ENCODE measurements around the gene DCST1.

The DCST1 gene

GRCh38 chr1:154996966-154997701 lies 36.5 kb upstream of the DCST1 start:
- Mint-ChIP-seq H3K27ac (peak overlapping the region in 1 of 2 donors; percentile 45), H3K9me3 (no peaks in the 10 kb centered on the region), H3K27me3 (no peaks in the 10 kb centered on the region), H3K4me3 (no peak overlapping the region), H3K36me3 (ENCODE audit: insufficient read depth) (peaks cover 19% of the 10 kb centered on the region), H3K4me1 (ENCODE audit: low read depth in 2 of 2) (peaks cover 17 to 21% of the 10 kb centered on the region in 2 donors)
- ATAC-seq (replicated peaks): no peak
- DNase-seq: no peak

GRCh38 chr1:154998201-154998780 lies 35.3 kb upstream of the DCST1 start:
- Mint-ChIP-seq H3K27ac (no peak overlapping the region), H3K36me3 (ENCODE audit: insufficient read depth) (peaks cover 21% of the 10 kb centered on the region), H3K27me3 (no peaks in the 10 kb centered on the region), H3K9me3 (no peaks in the 10 kb centered on the region), H3K4me3 (peak overlapping the region; percentile 31 to 97), H3K4me1 (ENCODE audit: low read depth in 2 of 2) (peaks cover 17 to 21% of the 10 kb centered on the region in 2 donors)
- no peak for ATAC-seq (replicated peaks)
- DNase-seq: no peak

- Mint-ChIP-seq H3K4me1 (ENCODE audit: low read depth in 2 of 2) (peaks cover 23 to 26% of the 10 kb centered on the region in 2 donors), H3K4me3 (peak overlapping the region; percentile 96 to 97), H3K27ac (peak overlapping the region; percentile 75 to 88), H3K9me3 (no peaks in the 10 kb centered on the region), H3K36me3 (ENCODE audit: insufficient read depth) (peaks cover 21% of the 10 kb centered on the region), H3K27me3 (no peaks in the 10 kb centered on the region)
- DNase-seq: peak; percentile 50 to 55 (median 50)
- peak; percentile 3 for ATAC-seq (replicated peaks)
These were observed 34.6 kb upstream of the DCST1 start for GRCh38 chr1:154998818-154999570.

- ATAC-seq (replicated peaks): no peak
- Mint-ChIP-seq H3K4me3 (peak overlapping the region; percentile 96 to 97), H3K4me1 (ENCODE audit: low read depth in 2 of 2) (peaks cover 29 to 34% of the 10 kb centered on the region in 2 donors), H3K9me3 (no peaks in the 10 kb centered on the region), H3K27me3 (no peaks in the 10 kb centered on the region), H3K36me3 (ENCODE audit: insufficient read depth) (peaks cover 21% of the 10 kb centered on the region), H3K27ac (peak overlapping the region; percentile 74 to 88)
- DNase-seq: peak in 1 of 3 experiments; percentile 25
These were observed 33.8 kb upstream of the DCST1 start for GRCh38 chr1:154999571-155000410.

- Mint-ChIP-seq H3K27me3 (no peaks in the 10 kb centered on the region), H3K4me1 (ENCODE audit: low read depth in 2 of 2) (peaks cover 29 to 37% of the 10 kb centered on the region in 2 donors)
- DNase-seq: peak in 1 of 3 experiments; percentile 32
These were observed 33.3 kb upstream of the DCST1 start for GRCh38 chr1:155000411-155000725.

GRCh38 chr1:155000726-155001424 lies 32.7 kb upstream of the DCST1 start:
- peak overlapping the region; percentile 86 to 88 for H3K27ac Mint-ChIP-seq
- peaks cover 21% of the 10 kb centered on the region for H3K36me3 Mint-ChIP-seq (ENCODE audit: insufficient read depth)
- peaks cover 29 to 42% of the 10 kb centered on the region in 2 donors for H3K4me1 Mint-ChIP-seq (ENCODE audit: low read depth in 2 of 2)
- peak; percentile 61 to 67 (median 63) for DNase-seq
- peak; percentile 32 for ATAC-seq (replicated peaks)
- peak overlapping the region; percentile 96 to 97 for H3K4me3 Mint-ChIP-seq
- no peaks in the 10 kb centered on the region for H3K9me3 Mint-ChIP-seq
- no peaks in the 10 kb centered on the region for H3K27me3 Mint-ChIP-seq

More at GRCh38 chr1:155000411-155000725, 33.3 kb upstream of the DCST1 start:
- Mint-ChIP-seq H3K27ac (peak overlapping the region; percentile 74 to 88), H3K4me3 (peak overlapping the region; percentile 96 to 97), H3K9me3 (no peaks in the 10 kb centered on the region), H3K36me3 (ENCODE audit: insufficient read depth) (peaks cover 21% of the 10 kb centered on the region)
- ATAC-seq (replicated peaks): no peak

GRCh38 chr1:155001425-155001674 lies 32.3 kb upstream of the DCST1 start:
- Mint-ChIP-seq H3K9me3 (no peaks in the 10 kb centered on the region), H3K36me3 (ENCODE audit: insufficient read depth) (peaks cover 21% of the 10 kb centered on the region), H3K27ac (peak overlapping the region; percentile 86 to 88), H3K4me3 (peak overlapping the region; percentile 96 to 97), H3K4me1 (ENCODE audit: low read depth in 2 of 2) (peaks cover 34 to 46% of the 10 kb centered on the region in 2 donors), H3K27me3 (no peaks in the 10 kb centered on the region)
- ATAC-seq (replicated peaks): no peak
- no peak for DNase-seq

GRCh38 chr1:155001675-155002463 lies 31.8 kb upstream of the DCST1 start:
- Mint-ChIP-seq H3K4me3 (peak overlapping the region; percentile 96 to 97), H3K27me3 (no peaks in the 10 kb centered on the region), H3K4me1 (ENCODE audit: low read depth in 2 of 2) (peaks cover 39 to 52% of the 10 kb centered on the region in 2 donors), H3K36me3 (ENCODE audit: insufficient read depth) (peaks cover 21% of the 10 kb centered on the region), H3K27ac (peak overlapping the region; percentile 86 to 88), H3K9me3 (no peaks in the 10 kb centered on the region)
- DNase-seq (peak; percentile 95 to 98 (median 96)), ATAC-seq (replicated peaks) (peak; percentile 77)

GRCh38 chr1:155002464-155003226 lies 31.0 kb upstream of the DCST1 start, which contains the start of gene ZBTB7B:
Gene ZBTB7B (plus strand): TSS chr1:155002802. CDS start chr1:155014661, 11,859 bp downstream.
- ATAC-seq (replicated peaks): peak; percentile 6
- peaks cover 36 to 52% of the 10 kb centered on the region in 2 donors for H3K4me1 Mint-ChIP-seq (ENCODE audit: low read depth in 2 of 2)
- no peak for DNase-seq

GRCh38 chr1:155003227-155003765 lies 30.3 kb upstream of the DCST1 start:
- Mint-ChIP-seq H3K27ac (peak overlapping the region; percentile 88 to 93), H3K9me3 (no peaks in the 10 kb centered on the region), H3K4me1 (ENCODE audit: low read depth in 2 of 2) (peaks cover 36 to 49% of the 10 kb centered on the region in 2 donors), H3K4me3 (peak overlapping the region; percentile 96 to 97), H3K27me3 (no peaks in the 10 kb centered on the region), H3K36me3 (ENCODE audit: insufficient read depth) (peaks cover 18% of the 10 kb centered on the region)
- DNase-seq (no peak), ATAC-seq (replicated peaks) (no peak)

More at GRCh38 chr1:155002464-155003226, 31.0 kb upstream of the DCST1 start, which contains the start of gene ZBTB7B:
- H3K9me3 Mint-ChIP-seq: no peaks in the 10 kb centered on the region
- H3K27ac Mint-ChIP-seq: peak within 1 kb of the TSS; percentile 88 to 93
- no peaks in the 10 kb centered on the region for H3K27me3 Mint-ChIP-seq
- H3K36me3 Mint-ChIP-seq (ENCODE audit: insufficient read depth): peaks cover 21% of the 10 kb centered on the region
- H3K4me3 Mint-ChIP-seq: peak within 1 kb of the TSS; percentile 96 to 97

- H3K27me3 Mint-ChIP-seq: no peaks in the 10 kb centered on the region
- peak overlapping the region; percentile 88 to 93 for H3K27ac Mint-ChIP-seq
- ATAC-seq (replicated peaks) (no peak), DNase-seq (no peak)
- peaks cover 14% of the 10 kb centered on the region for H3K36me3 Mint-ChIP-seq (ENCODE audit: insufficient read depth)
- H3K9me3 Mint-ChIP-seq: no peaks in the 10 kb centered on the region
- peaks cover 35 to 50% of the 10 kb centered on the region in 2 donors for H3K4me1 Mint-ChIP-seq (ENCODE audit: low read depth in 2 of 2)
- peak overlapping the region; percentile 96 to 97 for H3K4me3 Mint-ChIP-seq
These were observed 29.8 kb upstream of the DCST1 start for GRCh38 chr1:155003766-155004351.

Measured in effector memory CD8-positive, alpha-beta T cell (primary cell).